Activated CD4-positive, alpha-beta T cell treated with anti-CD3 and anti-CD28 coated beads for 1 hour (primary cell): ENCODE data around the gene VDAC2.
"Not testable (repeated sequence)": the region's sequence is repeated elsewhere in the genome, so short reads cannot be mapped to it uniquely, and the experiment has no call there.

Source experiments
- DNase-seq: peaks from one replicate; pipeline ENCODE4 v3.0.0-alpha.2; 2020

The VDAC2 gene

DNA sequence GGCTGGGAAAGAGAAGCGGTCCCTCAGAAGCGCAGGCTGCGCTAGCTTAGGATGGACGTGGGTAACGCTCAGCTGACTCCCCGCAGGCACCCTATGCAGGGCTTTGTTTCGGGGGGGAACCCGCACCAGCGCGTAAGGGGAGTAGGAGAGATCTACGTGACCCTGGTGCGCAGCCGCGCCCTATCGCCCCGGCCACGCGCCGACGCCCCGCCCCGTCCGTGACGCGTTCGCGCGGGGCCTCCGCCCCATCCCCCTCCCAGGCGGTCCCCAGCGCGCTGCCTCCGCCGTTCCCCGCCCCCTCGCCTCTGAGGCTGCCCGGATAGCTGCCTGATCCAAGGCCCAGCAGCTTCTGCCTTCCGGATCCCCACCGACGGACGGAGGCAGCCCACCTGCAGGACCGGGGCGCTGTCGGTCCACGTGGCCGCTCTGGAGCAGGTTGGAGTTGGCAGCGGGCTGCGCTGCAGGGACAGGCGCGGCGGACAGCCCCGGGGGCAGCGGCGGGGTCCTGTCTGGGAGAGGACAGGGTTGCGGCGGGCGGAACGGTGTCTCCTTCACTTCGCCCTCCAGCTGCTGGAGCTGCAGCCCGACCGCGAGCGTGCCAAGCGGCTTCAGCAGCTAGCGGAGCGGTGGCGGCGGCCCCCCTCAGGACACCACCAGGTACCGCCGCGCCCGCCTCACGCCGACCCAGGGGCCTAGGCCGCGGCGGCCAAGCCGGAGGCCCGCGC, at the start of gene VDAC2:
TSS of gene VDAC2 (plus strand) at position 515 of the 725 bp plus-strand sequence. CDS start 363 bp downstream, outside the sequence.
- peak; percentile 93 for DNase-seq

- no peak for DNase-seq
These were observed 44.6 kb upstream of the VDAC2 start for GRCh38 chr10:75165684-75166622.

DNA sequence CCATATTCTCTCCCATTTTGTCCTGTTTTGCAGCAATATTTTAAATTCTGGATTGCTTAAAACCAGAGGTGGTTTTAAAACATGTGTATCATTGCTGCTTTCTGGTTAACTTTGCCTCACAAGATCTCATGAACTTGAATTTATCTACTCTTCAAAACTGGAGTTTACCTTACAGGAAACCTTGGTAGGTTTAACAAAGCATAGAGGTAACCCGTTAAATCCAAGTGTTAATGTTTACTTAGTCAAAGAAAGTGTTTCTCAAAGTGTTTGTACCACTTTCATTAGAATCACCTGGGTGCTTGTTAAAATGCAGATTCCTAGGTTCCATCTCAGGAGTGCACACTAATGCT, 44.0 kb upstream of the VDAC2 start:
- no peak for DNase-seq

DNA sequence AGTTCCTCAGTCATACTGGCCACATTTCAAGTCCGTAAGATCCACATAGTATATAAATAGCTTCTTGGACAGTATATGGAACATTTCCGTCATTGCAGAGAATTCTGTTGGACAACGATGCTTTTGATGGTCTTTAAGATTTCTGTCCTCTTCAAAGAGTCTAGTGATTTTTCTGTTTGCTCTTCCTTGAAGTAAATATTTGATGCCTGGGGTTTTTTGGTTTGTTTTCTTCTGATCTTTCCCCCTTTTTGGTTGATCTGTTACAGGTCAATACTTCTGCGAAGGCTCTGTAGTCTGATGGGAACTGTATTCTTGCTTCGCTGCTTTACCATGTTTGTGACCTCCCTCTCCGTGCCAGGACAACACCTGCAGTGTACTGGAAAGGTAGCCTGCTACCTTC, 42.3 kb upstream of the VDAC2 start:
- no peak for DNase-seq

GRCh38 chr10:75170215-75170614, 40.4 kb upstream of the VDAC2 start:
- DNase-seq, result no peak

DNA sequence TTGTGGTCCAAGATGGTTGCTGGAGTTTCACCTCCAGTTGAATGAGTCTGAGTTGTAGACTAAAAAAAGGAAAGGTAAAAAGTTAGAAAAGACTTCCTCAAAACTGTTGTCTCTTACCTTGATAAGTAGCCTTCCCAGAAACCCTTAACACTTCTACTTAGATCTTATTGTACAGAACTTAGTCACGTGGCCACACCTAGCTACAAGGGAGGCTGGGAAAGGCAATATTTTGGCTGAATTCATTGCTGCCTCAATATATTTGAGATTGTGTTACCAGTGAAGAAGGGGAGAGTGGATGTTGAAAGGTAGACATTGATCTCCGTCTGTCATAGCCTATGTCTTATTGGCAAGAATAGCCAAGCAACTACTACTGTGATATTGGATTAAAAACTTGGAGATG, 35.5 kb upstream of the VDAC2 start:
- DNase-seq, result no peak

- no peak for DNase-seq
These were observed 34.5 kb upstream of the VDAC2 start for GRCh38 chr10:75176046-75176445.

DNA sequence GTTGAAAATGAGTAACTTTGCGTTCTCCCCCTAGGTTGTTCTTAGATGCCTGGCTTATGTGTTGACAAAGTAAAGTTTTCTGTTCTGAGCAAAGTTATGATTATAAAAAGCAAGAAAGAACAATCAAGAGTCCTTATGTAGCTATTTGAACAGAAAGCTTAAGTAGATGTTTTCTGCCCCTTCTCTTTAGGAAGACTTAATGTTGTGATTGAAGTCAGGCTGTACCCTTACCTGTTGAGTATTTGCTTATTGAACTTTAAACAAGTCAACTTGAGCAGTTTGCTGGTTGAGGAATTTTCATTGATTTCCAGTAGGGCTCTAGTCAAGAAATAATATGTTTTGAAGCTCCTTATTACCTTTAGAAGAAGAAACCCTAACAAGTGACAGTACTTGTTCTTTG, 33.9 kb upstream of the VDAC2 start:
- DNase-seq, result no peak

- no peak for DNase-seq
These were observed 30.9 kb upstream of the VDAC2 start for GRCh38 chr10:75179657-75180177.

- no peak for DNase-seq
These were observed 30.0 kb upstream of the VDAC2 start for GRCh38 chr10:75180592-75180991.

DNA sequence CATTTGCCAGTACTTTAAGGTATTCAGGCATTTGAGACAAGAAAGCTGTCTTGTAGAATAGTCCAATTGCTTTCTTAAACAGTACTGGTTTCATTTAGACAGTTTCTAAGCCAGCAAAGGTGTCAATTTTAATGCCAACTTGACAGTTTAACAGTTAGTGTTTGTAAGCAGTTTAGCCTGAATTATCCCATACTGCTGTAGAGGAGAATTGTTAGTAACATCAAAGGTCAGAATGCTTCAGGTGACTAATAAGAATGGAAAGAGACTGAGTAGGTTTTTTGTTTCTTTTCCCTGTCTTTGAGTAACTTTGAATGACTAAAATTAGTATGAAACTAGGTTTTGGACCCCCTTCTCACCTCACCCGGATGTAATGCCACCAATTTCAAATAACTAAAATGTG, 29.5 kb upstream of the VDAC2 start:
- DNase-seq, result no peak

DNA sequence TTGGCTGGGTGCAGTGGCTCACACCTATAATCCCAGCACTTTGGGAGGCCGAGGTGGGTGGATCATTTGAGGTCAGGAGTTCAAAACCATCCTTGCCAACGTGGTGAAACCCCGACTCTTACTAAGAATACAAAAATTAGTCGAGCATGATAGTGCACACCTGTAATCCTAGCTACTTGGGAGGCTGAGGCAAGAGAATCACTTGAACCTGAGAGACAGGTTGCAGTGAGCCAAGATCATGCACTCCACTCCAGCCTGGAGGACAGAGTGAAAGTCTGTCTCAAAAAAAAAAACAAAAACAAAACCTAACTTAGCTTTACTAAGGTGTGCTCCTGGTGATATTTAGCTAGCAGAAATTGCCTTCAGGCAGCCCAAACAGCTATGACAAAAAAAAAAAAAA, 24.3 kb upstream of the VDAC2 start:
- DNase-seq, result no peak

DNA sequence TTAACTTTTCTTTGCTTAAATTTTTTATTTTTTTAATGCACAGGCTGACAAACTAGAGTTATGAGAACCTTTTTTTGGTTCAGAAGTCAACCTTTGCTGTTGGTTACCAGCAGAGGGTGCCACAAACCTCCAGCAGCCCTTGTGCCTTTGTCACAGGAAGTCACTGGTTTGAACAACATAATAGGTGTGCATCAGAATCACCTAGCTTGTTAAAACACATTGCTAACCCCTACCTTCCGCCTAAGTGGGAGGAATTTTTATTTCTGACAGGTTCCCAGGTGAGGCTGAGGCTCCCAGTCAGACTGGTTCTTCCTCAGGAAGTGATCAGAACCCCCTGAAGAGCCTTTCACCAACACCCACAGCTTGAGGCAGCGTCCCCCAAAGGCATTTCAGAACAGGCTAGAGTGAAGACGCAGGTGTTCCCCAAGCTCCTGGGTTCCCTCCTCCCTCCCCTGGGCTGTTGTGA, 22.6 kb upstream of the VDAC2 start:
- DNase-seq, result peak; percentile 54

DNA sequence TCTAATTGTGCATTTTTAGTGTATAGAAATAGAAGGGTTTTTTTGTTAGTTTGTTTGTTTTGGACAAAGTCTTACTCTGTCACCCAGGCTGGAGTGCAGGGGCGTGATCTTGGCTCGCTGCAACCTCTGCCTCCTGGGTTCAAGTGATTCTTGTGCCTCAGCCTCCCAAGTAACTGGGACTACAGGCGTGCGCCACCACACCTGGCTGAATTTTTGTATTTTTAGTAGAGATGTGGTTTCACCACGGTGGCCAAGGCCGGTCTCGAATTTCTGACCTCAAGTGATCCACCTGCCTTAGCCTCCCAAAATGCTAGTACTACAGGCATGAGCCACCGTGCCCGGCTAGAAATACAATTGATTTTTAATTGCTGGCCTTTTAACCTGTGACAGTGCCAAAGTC, 22.1 kb upstream of the VDAC2 start:
- DNase-seq, result not testable (repeated sequence)

DNA sequence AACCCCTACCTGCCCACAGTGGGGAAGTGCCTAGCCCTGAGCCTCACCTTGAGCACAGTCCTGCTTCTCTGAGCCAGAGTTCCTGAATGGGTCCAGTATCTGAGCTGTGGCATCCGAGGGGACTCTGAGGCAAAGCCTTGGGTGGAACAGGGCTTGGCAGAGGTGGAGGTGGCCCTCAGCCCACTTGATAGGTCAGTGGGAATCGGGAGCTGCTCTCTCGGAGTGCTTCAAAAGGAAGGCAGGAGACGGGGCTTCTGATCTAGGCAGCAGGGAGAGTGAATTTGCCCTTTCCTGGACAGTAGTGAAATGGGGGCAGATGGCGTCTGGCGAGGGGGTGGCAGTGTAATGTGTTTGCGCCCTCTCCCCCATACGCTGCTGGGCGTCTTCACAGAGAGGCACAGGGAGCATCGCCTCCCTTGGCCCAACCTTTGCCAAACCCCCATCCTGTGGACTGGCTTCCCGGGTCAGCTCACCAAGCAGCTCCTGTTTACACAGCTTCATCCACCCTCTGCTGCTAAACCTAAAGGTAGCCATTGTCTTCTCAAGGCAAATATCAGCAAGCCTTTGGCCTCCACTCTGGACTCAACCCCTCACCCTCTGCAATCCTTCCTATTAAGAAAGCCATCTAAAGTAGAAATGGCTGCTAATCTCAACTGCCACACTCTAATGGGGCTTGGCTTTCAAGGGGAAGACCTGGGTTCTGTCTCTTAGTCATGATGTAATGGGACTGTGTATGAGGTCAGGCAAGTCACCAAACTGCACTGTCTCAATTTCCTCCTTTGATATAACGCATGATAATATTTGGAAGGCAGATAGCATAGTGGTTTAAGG, 21.1 kb upstream of the VDAC2 start:
- no peak for DNase-seq

GRCh38 chr10:75191821-75192568, 18.6 kb upstream of the VDAC2 start:
- DNase-seq, result no peak

GRCh38 chr10:75194625-75195024, 16.0 kb upstream of the VDAC2 start:
- DNase-seq, result not testable (repeated sequence)

DNA sequence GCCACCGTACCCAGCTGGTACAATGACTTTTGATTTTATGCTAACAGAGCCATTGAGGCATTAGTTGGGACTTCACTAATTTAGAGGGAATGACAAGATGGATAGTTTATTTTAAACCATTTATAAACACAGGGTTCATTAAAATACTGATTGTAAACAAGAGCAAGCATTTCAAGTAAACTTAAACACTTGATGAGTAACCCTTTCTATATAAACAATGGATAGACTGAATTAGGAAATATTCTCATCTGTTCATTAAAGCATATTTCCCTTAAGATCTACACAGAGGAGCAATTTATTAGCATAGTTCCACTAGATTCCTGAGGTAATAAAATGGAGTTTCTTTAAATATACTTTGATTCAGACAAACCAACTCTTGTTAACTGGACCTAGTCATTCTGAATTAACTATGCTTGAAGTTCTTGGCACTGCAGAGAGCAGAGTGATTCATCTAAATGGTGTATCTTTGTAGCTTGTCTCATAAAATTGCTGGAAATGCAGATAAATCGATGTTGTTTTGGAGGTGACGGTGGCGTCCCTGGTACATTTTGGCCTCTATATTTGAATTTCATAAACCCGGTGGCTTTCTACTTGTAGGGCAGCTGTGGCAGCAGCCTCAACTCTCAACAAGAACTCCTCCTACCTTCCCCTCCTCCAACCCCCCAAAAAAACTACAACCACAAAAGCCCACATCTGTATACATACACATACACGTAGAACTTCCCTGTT, 15.4 kb upstream of the VDAC2 start:
- DNase-seq, result no peak

- DNase-seq, result no peak
These were observed 13.5 kb upstream of the VDAC2 start for GRCh38 chr10:75197066-75197465.

- DNase-seq, result no peak
These were observed 12.7 kb upstream of the VDAC2 start for GRCh38 chr10:75197906-75198305.

DNA sequence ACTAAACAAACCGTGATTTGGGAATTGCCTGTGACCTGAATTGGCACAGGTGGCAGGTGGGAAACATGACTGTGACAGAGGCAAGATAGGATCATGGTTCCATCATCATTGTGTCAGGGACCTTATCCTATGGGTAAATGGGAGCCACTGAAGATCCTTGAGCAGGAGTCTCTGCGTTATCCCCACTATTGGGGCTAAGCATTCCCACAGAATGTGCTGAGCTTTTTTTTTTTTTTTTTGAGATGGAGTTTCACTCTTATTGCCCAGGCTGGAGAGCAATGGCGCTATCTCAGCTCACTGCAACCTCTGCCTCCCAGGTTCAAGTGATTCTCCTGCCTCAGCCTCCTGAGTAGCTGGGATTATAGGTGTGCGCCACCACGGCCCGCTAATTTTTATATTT, 10.6 kb upstream of the VDAC2 start:
- DNase-seq, result not testable (repeated sequence)
